Skeletal muscle satellite cell (primary cell): Measurements from ENCODE around the gene PKNOX1. TPM values are rescaled to one million over a fixed set of nuclear protein-coding genes. Genes with fewer than 3 reads are reported as not detected.
"Not testable (repeated sequence)": the region's sequence is repeated elsewhere in the genome, so short reads cannot be mapped to it uniquely, and the experiment has no call there.

Experiments
- H3K27me3 ChIP-seq: 2 replicates; pipeline ENCODE4 v1.7.0; 2013; ENCODE audit warnings: low read length; ENCODE audit not compliant: control insufficient read depth, insufficient read depth
- H3K36me3 ChIP-seq: 2 replicates; pipeline ENCODE4 v1.7.0; 2013; ENCODE audit warnings: mild to moderate bottlenecking, control low read depth, low read length; ENCODE audit not compliant: insufficient read depth
- H3K4me1 ChIP-seq: 2 replicates; pipeline ENCODE4 v1.7.0; 2013; ENCODE audit warnings: low read length; ENCODE audit not compliant: control insufficient read depth, insufficient read depth
- H3K4me2 ChIP-seq: 2 replicates; pipeline ENCODE4 v1.7.0; 2013; ENCODE audit warnings: mild to moderate bottlenecking, low read length
- H3K4me3 ChIP-seq: 2 replicates; pipeline ENCODE4 v1.7.0; 2013; ENCODE audit warnings: low read length
- H3K9ac ChIP-seq: 2 replicates; pipeline ENCODE4 v1.7.0; 2013; ENCODE audit warnings: mild to moderate bottlenecking, low read depth, low read length, moderate library complexity
- H3K9me3 ChIP-seq: replicated peaks from 2 replicates; pipeline ENCODE4 v1.7.0; 2013; ENCODE audit warnings: mild to moderate bottlenecking, control low read depth, low read length
- small RNA-seq: library from RNA; depleted of rRNA; stranded (forward); fragments of <200 nt; gene quantifications from one replicate; pipeline ENCODE3, GENCODE V24; 2012

The PKNOX1 gene

GRCh38 chr21:43074401-43075169 lies 100.2 kb downstream of the PKNOX1 start:
- H3K9me3 ChIP-seq, H3K9ac ChIP-seq, H3K4me3 ChIP-seq, H3K4me1 ChIP-seq, H3K4me2 ChIP-seq, H3K27me3 ChIP-seq, H3K36me3 ChIP-seq: not testable (repeated sequence)

GRCh38 chr21:43075170-43076022 lies 101.0 kb downstream of the PKNOX1 start, which contains the start of gene CBS:
TSS of gene CBS (minus strand) at chr21:43075835. CDS start at chr21:43072193, 3,642 bp downstream.
- not testable (repeated sequence) for H3K4me3 ChIP-seq, H3K27me3 ChIP-seq

GRCh38 chr21:43076023-43076637 lies 101.8 kb downstream of the PKNOX1 start:
- H3K9me3 ChIP-seq, H3K4me2 ChIP-seq, H3K27me3 ChIP-seq, H3K4me1 ChIP-seq, H3K36me3 ChIP-seq, H3K9ac ChIP-seq, H3K4me3 ChIP-seq: not testable (repeated sequence)

More at GRCh38 chr21:43075170-43076022, 101.0 kb downstream of the PKNOX1 start, which contains the start of gene CBS:
- H3K4me1 ChIP-seq, H3K4me2 ChIP-seq, H3K9ac ChIP-seq, H3K9me3 ChIP-seq, H3K36me3 ChIP-seq: not testable (repeated sequence)

- H3K4me3 ChIP-seq, H3K9me3 ChIP-seq, H3K9ac ChIP-seq, H3K27me3 ChIP-seq, H3K4me2 ChIP-seq, H3K36me3 ChIP-seq, H3K4me1 ChIP-seq: not testable (repeated sequence)
Measured at GRCh38 chr21:43076643-43077042, 102.3 kb downstream of the PKNOX1 start.

- not testable (repeated sequence) for H3K4me2 ChIP-seq, H3K27me3 ChIP-seq, H3K36me3 ChIP-seq, H3K4me3 ChIP-seq, H3K4me1 ChIP-seq, H3K9me3 ChIP-seq, H3K9ac ChIP-seq
Measured at GRCh38 chr21:43082587-43083300, 108.4 kb downstream of the PKNOX1 start.

Small RNAs within 50 kb of the gene (small RNA-seq; reads per million reads assigned to genes)
- gene MIR5692B: not detected
